Endothelial cell of umbilical vein (primary cell): ENCODE measurements around the gene TUB. TPM values are rescaled to one million over a fixed set of nuclear protein-coding genes. Genes with fewer than 3 reads are reported as not detected.

ENCODE experiments used
- BruUV-seq: library from RNA; stranded (reverse); fragments of 400-500 nt; replicated peaks from 2 replicates; lab custom pipeline; 2021; lab: Mats Ljungman, UMichigan
- CTCF ChIA-PET: fragments of 300-600, 350-600 bp; sonication (Branson Sonifier 250); formaldehyde crosslinking; loops from one replicate; lab custom pipeline; 2021; ENCODE audit warnings: antibody characterized with exemption, inconsistent platforms; lab: Charles Lee
- POLR2A ChIA-PET: fragments of 300-600, 350-600 bp; sonication (Branson Sonifier 250); formaldehyde crosslinking; loops from one replicate; lab custom pipeline; 2021; ENCODE audit warnings: antibody characterized with exemption, inconsistent platforms; lab: Charles Lee
- DNase-seq: peaks from one replicate; pipeline ENCODE4 v3.0.0-alpha.2; 2011; ENCODE audit warnings: low read depth, low spot score
- FAIRE-seq: peaks from 2 replicates; lab custom pipeline; 2011; peaks lifted over from hg19 to GRCh38; lab: Jason Lieb, UNC
- H2AFZ ChIP-seq: 2 replicates; pipeline ENCODE4 v1.6.0; 2012; ENCODE audit warnings: low read depth, low read length, control low read depth, inconsistent platforms
- H3K27ac ChIP-seq: 2 replicates; pipeline ENCODE4 v1.5.1; 2011; ENCODE audit warnings: low read depth, mild to moderate bottlenecking, control low read depth, low read length, moderate library complexity; ENCODE audit not compliant: insufficient read depth
- H3K27me3 ChIP-seq, 2 experiments: 2 replicates each; pipeline versions ENCODE4 v1.6.0 to v1.6.1; 2011; ENCODE audit warnings: low read length in 2 of 2, mixed read lengths in 1 of 2; ENCODE audit not compliant: control insufficient read depth in 2 of 2, insufficient read depth in 2 of 2
- H3K36me3 ChIP-seq, 2 experiments: 2 replicates in 1 of 2; 3 replicates in 1 of 2; pipeline ENCODE4 v1.5.1; 2011; ENCODE audit warnings: low read length in 2 of 2, mild to moderate bottlenecking in 1 of 2, moderate library complexity in 1 of 2; ENCODE audit not compliant: control insufficient read depth in 2 of 2, insufficient read depth in 2 of 2; ENCODE audit errors: extremely low read depth in 1 of 2
- H3K4me1 ChIP-seq: 3 replicates; pipeline ENCODE4 v1.5.1; 2011; ENCODE audit warnings: mild to moderate bottlenecking, low read length; ENCODE audit not compliant: control insufficient read depth, insufficient read depth; ENCODE audit errors: extremely low read depth
- H3K4me2 ChIP-seq: 2 replicates; pipeline ENCODE4 v1.6.1; 2011; ENCODE audit warnings: low read length, control low read depth, mixed read lengths; ENCODE audit not compliant: insufficient read depth
- H3K4me3 ChIP-seq, 3 experiments: fragments of 200-600 bp in 1 of 3; sonication (generic), shearing (Covaris generic) in 1 of 3; replicated peaks in 1 of 3; 2 replicates each; pipeline ENCODE4 v1.5.1; 2011 to 2016; ENCODE audit warnings: control low read depth in 3 of 3, low read length in 3 of 3, mild to moderate bottlenecking in 2 of 3, inconsistent platforms in 1 of 3, low read depth in 1 of 3, moderate library complexity in 1 of 3; ENCODE audit not compliant: insufficient read depth in 1 of 3
- H3K79me2 ChIP-seq: 2 replicates; pipeline ENCODE4 v1.6.0; 2012; ENCODE audit warnings: low read length, inconsistent platforms; ENCODE audit not compliant: control insufficient read depth, insufficient read depth
- H3K9ac ChIP-seq: replicated peaks from 2 replicates; pipeline ENCODE3; 2011; ENCODE audit warnings: low read length, control low read depth; ENCODE audit not compliant: insufficient read depth; ENCODE audit errors: extremely low read depth
- H3K9me1 ChIP-seq: replicated peaks from 3 replicates; pipeline ENCODE4 v1.6.0; 2011; ENCODE audit warnings: mild to moderate bottlenecking, low read length; ENCODE audit not compliant: control insufficient read depth, insufficient read depth; ENCODE audit errors: extremely low read depth
- H3K9me3 ChIP-seq: replicated peaks from 2 replicates; pipeline ENCODE4 v1.5.1; 2012; ENCODE audit warnings: low read length, inconsistent platforms; ENCODE audit not compliant: control insufficient read depth, insufficient read depth
- H4K20me1 ChIP-seq: replicated peaks from 2 replicates; pipeline ENCODE3; 2011; ENCODE audit warnings: mild to moderate bottlenecking, low read length; ENCODE audit not compliant: control insufficient read depth, insufficient read depth; ENCODE audit errors: extremely low read depth
- CTCF ChIP-seq, 2 donors: IDR thresholded peaks; 1 replicate in 1 of 2; 2 replicates in 1 of 2; pipeline ENCODE4 v1.5.1; 2011; ENCODE audit warnings: low read length in 2 of 2, mild to moderate bottlenecking in 2 of 2, moderate library complexity in 2 of 2, control low read depth in 1 of 2, inconsistent platforms in 1 of 2, low read depth in 1 of 2; ENCODE audit not compliant: insufficient read depth in 1 of 2; ENCODE audit errors: extremely low read depth in 1 of 2
- EZH2 ChIP-seq: IDR thresholded peaks from 2 replicates; pipeline ENCODE4 v1.6.1; 2012; ENCODE audit warnings: borderline replicate concordance, low read depth, mild to moderate bottlenecking, moderate library complexity, low read length, inconsistent platforms; ENCODE audit not compliant: severe bottlenecking
- FOS ChIP-seq: IDR thresholded peaks from 2 replicates; pipeline ENCODE4 v1.6.1; 2011; ENCODE audit warnings: mild to moderate bottlenecking, low read length, moderate library complexity, borderline replicate concordance; ENCODE audit not compliant: insufficient read depth
- GATA2 ChIP-seq: IDR thresholded peaks from 2 replicates; pipeline ENCODE4 v1.7.0; 2011; ENCODE audit warnings: low read depth, mild to moderate bottlenecking, moderate library complexity, mixed read lengths, low read length; ENCODE audit not compliant: insufficient read length, insufficient read depth
- JUN ChIP-seq: IDR thresholded peaks from 2 replicates; pipeline ENCODE4 v1.6.1; 2011; ENCODE audit warnings: borderline replicate concordance, low read depth; ENCODE audit not compliant: insufficient read length, insufficient read depth
- MAX ChIP-seq: IDR thresholded peaks from 2 replicates; pipeline ENCODE4 v1.6.1; 2011; ENCODE audit not compliant: insufficient read depth, insufficient read length
- MYC ChIP-seq: IDR thresholded peaks from one replicate; pipeline ENCODE4 v1.6.1; 2011; ENCODE audit warnings: mild to moderate bottlenecking, low read depth, low read length
- POLR2A ChIP-seq: IDR thresholded peaks from 2 replicates; pipeline ENCODE4 v1.6.1; 2012; ENCODE audit warnings: low read depth, mild to moderate bottlenecking, control low read depth, low read length
- POLR2AphosphoS5 ChIP-seq: IDR thresholded peaks from 2 replicates; pipeline ENCODE4 v1.6.1; 2012; ENCODE audit warnings: low read depth, mild to moderate bottlenecking, control low read depth, low read length, moderate library complexity; ENCODE audit not compliant: insufficient read depth
- dilution Hi-C: fragments of 300-500 bp; cut with MboI; formaldehyde crosslinking; loops from one replicate; pipeline ENCODE4 v1.15.0; 2019; ENCODE audit warnings: low sequenced_read_pairs; ENCODE audit not compliant: extremely low pct_ligation_motif_present
- intact Hi-C: fragments of 100-400 bp; cut with micrococcal nuclease; formaldehyde crosslinking; loops from one replicate; pipeline ENCODE4 v1.10.0; 2022
- polyA plus RNA-seq, 4 experiments: library from polyadenylated mRNA; depleted of rRNA in 3 of 4; stranded (reverse) in 3 of 4; unstranded in 1 of 4; fragments of >200 nt; gene quantifications; 2 replicates each; pipeline versions ENCODE4 v1.2.1 to v1.2.3, GENCODE V29; 2011 to 2012; ENCODE audit warnings: missing spikeins in 1 of 4
- total RNA-seq: library from RNA; stranded (reverse); gene quantifications from 2 replicates; pipeline ENCODE4 v1.2.3, GENCODE V29; 2021

The TUB gene
- total and polyA plus RNA-seq, 2 donors (not counting 3 experiments of a cell fraction or from before 2014, with no cell fraction given): 2.3 to 3.9 TPM

- Histone ChIP-seq H3K9ac (no peak overlapping the region), H3K9me1 (no peaks in the 10 kb centered on the region), H3K9me3 (no peaks in the 10 kb centered on the region), H3K4me2 (no peak overlapping the region), H3K27ac (no peak overlapping the region), H3K36me3 (no peaks in the 10 kb centered on the region), H3K4me3 (no peak overlapping the region), H2AFZ (no peak overlapping the region), H3K27me3 (no peaks in the 10 kb centered on the region), H4K20me1 (no peaks in the 10 kb centered on the region), H3K4me1 (no peaks in the 10 kb centered on the region), H3K79me2 (no peaks in the 10 kb centered on the region)
- ChIA-PET POLR2A (no interaction called here), CTCF (interaction anchor here (1.1 to 12.3 kb wide), 16 partner anchors 7 to 533 kb away, joined by 3 to 528 read pairs (median 14); partner anchors contain the start of gene TUB)
- no peak for DNase-seq
- TF ChIP-seq JUN (no peak), POLR2A (no peak), MYC (no peak), FOS (no peak), MAX (no peak), POLR2AphosphoS5 (no peak), EZH2 (no peak), CTCF (IDR thresholded peaks at IDR 0.05; ENCODE audit: extremely low read depth in 1 of 2, insufficient read depth in 1 of 2, low read depth in 1 of 2, low read length in 2 of 2) (no peak), GATA2 (no peak)
- intact Hi-C loops: no loop called here
- no TSS peak for BruUV-seq
- no peak for FAIRE-seq
- dilution Hi-C loops: no loop called here
Measured at GRCh38 chr11:8034106-8034585, 46.9 kb upstream of the TUB start.
